GM18507 (cell line): ENCODE results near the gene DYRK1A.

Experiments used
- DNase-seq: peaks from one replicate; pipeline ENCODE4 v3.0.0; 2011; ENCODE audit warnings: low read depth; ENCODE audit not compliant: insufficient read length; ENCODE audit errors: extremely low spot score
- FAIRE-seq: peaks from 2 replicates; lab custom pipeline; 2011; peaks lifted over from hg19 to GRCh38; lab: Jason Lieb, UNC

DYRK1A gene

GRCh38 chr21:37412603-37413360 lies 46.2 kb downstream of the DYRK1A start:
- DNase-seq (no peak), FAIRE-seq (no peak)

DNA sequence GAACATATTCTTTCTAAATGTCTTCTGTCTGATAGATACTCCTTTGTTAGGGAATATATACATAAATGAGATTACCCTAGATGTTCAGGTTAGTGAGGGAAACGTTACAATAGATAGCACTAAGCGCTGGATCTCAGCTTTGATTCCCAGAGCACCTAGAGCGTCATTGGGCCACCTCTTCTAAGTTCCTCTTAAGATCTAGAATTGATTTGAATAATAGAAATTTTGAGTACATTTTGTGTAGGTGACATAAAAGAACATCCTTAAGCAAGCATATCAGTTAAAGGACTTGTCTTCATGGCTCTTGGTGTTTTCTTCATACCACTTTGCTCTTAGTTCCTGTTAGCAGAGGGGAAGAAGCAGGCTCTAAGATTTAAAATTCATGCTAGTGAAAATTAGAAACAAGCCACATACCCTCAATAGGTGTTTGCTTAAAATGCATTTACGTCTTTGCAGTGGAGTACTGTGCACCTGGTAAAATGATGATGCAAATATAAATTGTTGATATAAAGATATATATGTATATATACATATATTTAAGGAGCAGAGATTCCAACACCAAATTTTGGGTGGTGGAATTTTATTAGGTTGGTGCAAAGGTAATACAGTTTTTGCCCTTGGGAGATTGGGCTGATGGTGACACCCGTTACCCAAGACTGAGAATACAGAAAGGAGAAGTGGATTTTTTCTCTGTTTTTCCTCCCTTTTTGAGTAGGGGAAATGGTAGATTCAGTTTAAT lies 47.1 kb downstream of the DYRK1A start:
- FAIRE-seq, result peak; percentile 21
- no peak for DNase-seq

DNA sequence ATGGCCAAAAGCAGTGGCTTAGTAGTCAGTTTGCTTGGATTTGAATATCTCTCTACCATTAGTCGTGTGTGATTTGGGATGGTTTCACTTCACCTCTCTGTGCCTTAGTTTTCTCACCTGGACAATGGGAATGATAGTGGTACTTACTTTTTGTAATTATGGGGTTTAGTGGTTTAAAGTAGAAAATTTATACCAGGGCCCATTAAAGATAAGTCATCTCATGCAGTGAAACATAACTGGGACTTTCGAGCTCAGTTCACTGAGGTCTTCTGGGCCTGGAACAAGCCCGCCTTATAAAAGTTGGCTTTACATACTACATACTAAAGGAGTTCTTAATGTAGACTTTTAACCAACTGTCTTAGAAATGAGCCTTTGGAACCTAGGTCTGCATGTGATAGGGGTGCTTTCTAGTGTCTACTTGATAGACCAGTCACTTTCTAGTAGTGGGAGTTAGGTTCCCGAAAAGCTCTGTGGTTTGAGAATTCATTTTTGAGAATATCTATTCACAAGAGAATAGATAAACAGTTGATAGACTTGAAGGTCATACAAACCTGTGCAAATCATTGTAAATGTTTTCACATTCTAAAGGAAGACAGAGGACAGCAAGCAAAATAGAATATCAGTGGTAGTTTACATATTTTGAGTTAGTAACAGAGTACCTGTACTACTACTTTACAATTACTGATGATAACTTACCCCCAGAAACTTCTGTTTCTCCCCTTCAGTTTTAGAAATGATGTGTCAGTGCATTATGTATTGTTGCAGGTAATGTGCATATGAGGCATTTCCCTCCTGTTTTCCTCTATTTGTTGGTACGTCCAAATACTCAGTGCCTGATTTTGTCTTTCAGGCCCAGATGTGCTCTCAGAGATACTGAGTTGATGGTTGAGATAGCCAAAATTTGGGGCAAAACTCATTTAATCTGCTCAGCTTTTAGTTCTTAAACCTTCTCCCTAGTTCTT lies 48.0 kb downstream of the DYRK1A start:
- DNase-seq, result no peak
- peak; percentile 24 for FAIRE-seq

DNA sequence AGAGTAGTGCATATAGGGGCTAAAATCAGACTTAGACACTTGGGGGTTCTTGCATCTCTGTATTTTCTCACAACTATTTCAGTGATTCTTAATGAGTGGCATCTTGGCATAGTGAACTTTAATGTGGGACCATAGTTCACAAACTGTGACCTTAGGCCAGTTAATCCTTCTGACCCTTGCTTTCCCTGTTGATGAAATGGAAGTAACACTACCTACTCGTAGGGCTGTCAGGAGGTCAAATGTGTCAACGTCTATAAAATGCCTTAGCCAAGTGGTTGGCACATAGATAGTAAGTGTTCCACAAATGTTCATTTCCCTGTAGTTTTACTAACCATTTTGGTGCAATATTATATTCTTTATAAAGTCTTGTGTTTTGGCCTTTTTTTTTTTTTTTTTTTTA lies 49.4 kb downstream of the DYRK1A start:
- peak; percentile 38 for FAIRE-seq
- DNase-seq, result no peak

DNA sequence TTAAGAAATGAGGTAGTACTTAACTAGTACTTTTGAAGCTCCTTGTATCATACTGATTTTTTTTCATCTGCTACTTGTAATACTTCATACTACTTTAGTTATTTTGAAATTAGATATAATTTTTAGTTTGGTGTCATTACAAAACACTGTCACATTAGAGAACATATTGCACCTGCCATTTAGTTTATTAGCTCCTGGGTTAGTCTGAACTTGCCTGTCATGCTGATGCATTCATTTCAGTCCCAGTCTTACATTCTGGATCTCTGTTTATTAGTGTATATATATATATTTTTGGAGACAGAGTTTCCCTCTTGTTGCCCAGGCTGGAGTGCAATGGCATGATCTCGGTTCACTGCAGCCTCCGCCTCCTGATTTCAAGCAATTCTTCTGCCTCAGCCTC lies 50.3 kb downstream of the DYRK1A start:
- no peak for FAIRE-seq

GRCh38 chr21:37419228-37419906 lies 52.8 kb downstream of the DYRK1A start:
- DNase-seq, result no peak
- FAIRE-seq, result no peak

More for the DNA sequence above, 50.3 kb downstream of the DYRK1A start:
- no peak for DNase-seq

GRCh38 chr21:37421306-37421705 lies 54.7 kb downstream of the DYRK1A start:
- DNase-seq (no peak), FAIRE-seq (no peak)

GRCh38 chr21:37422382-37422781 lies 55.8 kb downstream of the DYRK1A start:
- FAIRE-seq, result no peak
- DNase-seq, result no peak

- FAIRE-seq, result no peak
- DNase-seq, result no peak
Observed at GRCh38 chr21:37423103-37423502, 56.5 kb downstream of the DYRK1A start.

GRCh38 chr21:37424396-37424795 lies 57.8 kb downstream of the DYRK1A start:
- FAIRE-seq, result no peak

GRCh38 chr21:37425001-37425400 lies 58.4 kb downstream of the DYRK1A start:
- FAIRE-seq, result no peak

More at GRCh38 chr21:37424396-37424795, 57.8 kb downstream of the DYRK1A start:
- DNase-seq, result no peak

GRCh38 chr21:37425684-37426083 lies 59.1 kb downstream of the DYRK1A start:
- no peak for FAIRE-seq
- DNase-seq, result no peak

More at GRCh38 chr21:37425001-37425400, 58.4 kb downstream of the DYRK1A start:
- DNase-seq, result no peak

- FAIRE-seq (peak; percentile 9), DNase-seq (no peak)
Observed at GRCh38 chr21:37427221-37427620, 60.6 kb downstream of the DYRK1A start.

GRCh38 chr21:37429356-37429755 lies 62.8 kb downstream of the DYRK1A start:
- FAIRE-seq (no peak), DNase-seq (no peak)

DNA sequence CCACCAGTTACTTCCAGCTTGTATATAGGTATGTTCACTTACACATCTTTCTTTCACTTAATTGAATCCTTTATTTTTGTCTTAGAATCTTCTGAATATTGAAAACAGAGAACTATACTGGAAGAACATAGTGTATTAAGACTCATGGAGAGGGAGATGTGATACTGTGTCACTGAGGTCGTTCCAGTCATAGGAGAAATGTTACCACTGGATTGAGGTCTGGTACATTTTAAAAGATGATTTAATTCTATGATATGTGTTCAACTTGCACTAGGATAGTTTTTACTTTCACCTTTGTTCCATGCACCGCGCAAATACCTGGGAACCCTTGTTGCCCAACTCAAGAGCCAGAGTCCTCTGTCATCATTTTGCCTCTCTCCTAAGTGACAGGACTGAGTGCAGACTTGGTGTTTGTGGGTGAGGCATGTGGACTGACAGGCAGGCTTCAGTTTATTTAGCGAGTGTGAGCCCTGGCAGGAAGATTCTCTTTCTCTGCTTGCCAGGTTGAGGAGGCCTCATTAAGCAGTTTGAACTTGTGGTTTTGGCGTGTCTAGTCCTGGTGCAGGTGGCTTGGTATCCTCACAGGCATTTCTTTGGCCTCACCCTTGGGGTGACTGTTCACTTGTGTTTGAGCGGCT lies 63.7 kb downstream of the DYRK1A start:
- DNase-seq (no peak), FAIRE-seq (no peak)

DNA sequence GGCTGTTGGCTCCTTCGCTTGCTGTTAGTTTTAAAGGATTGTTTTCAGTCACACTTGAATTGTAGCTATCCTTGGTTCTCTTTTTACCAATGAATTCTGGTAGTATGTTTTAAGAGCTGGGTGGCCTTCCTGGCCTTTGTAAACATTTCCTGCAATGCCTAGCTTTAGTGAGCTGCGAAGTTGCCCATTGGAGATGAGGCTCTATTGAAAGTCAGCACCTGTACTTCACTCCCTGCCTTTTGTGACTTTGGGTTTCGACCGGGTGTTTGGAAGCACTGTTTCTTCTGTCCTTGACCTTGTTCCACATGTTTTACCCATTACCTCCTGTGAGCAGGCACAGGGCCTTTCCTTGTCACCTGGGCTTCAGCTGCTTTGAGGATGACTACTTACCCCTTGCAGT lies 64.7 kb downstream of the DYRK1A start:
- no peak for DNase-seq
- no peak for FAIRE-seq

DNA sequence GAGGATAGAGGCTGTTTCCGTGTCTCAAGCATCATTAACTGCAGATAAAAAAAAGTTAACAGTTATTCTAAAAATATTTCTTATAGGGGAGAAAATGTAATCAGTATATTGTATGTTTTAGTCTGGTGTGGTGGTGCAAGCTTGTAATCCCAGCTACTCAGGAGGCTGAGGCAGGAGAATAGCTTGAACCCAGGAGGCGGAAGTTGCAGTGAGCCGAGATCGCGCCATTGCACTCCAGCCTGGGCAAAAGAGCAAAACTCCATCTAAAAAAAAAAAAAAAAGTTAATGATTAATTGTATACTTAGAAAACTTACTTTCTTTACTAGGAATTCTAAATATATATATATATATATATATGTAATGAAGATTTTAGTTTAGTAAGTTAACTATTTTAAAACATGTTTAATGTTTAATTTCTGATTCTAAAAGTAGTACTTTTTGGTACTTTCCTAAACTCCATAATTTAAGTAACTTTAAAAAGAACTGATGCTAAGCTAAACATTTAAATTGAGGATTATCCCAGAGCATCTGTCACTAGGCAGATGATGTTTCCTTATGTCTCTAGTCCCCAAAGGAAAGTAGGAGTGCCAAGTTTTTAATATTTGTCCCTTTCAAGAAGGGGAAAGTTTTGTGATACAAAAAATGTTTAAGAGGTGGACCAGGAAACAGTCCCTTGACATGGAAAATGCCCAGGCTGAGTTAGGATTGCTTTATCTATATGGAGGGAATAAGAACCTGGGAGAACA lies 66.3 kb downstream of the DYRK1A start:
- FAIRE-seq (peak; percentile 50), DNase-seq (no peak)

- DNase-seq, result no peak
- no peak for FAIRE-seq
Observed at GRCh38 chr21:37433456-37433840, 66.9 kb downstream of the DYRK1A start.
